Astrocyte (in vitro differentiated cells and primary cell): ENCODE data around the gene RGS11. TPM values are rescaled to one million over a fixed set of nuclear protein-coding genes. Genes with fewer than 3 reads are reported as not detected.

Experiments used
- DNase-seq: peaks from one replicate; pipeline ENCODE4 v3.0.0-alpha.2; 2010; ENCODE audit warnings: low read depth
- FAIRE-seq: peaks from 2 replicates; lab custom pipeline; 2011; peaks lifted over from hg19 to GRCh38; lab: Jason Lieb, UNC
- H2AFZ ChIP-seq: 2 replicates; pipeline ENCODE4 v1.6.0; 2012; ENCODE audit warnings: low read depth, low read length, inconsistent platforms
- H3K27ac ChIP-seq: 2 replicates; pipeline ENCODE4 v1.5.1; 2011; ENCODE audit warnings: low read depth, low read length, inconsistent platforms
- H3K27me3 ChIP-seq: 2 replicates; pipeline ENCODE4 v1.6.0; 2011; ENCODE audit warnings: low read length, inconsistent platforms; ENCODE audit not compliant: insufficient read depth
- H3K36me3 ChIP-seq: 2 replicates; pipeline ENCODE4 v1.5.1; 2011; ENCODE audit warnings: low read length, inconsistent platforms; ENCODE audit not compliant: insufficient read depth
- H3K4me1 ChIP-seq: 2 replicates; pipeline ENCODE4 v1.5.1; 2011; ENCODE audit warnings: low read length, inconsistent platforms; ENCODE audit not compliant: insufficient read depth
- H3K4me2 ChIP-seq: 2 replicates; pipeline ENCODE4 v1.6.0; 2012; ENCODE audit warnings: low read length, inconsistent platforms
- H3K4me3 ChIP-seq: 2 replicates; pipeline ENCODE4 v1.5.1; 2011; ENCODE audit warnings: low read depth, mild to moderate bottlenecking, low read length, inconsistent platforms; ENCODE audit not compliant: insufficient read depth
- H3K79me2 ChIP-seq: 2 replicates; pipeline ENCODE4 v1.6.0; 2012; ENCODE audit warnings: mild to moderate bottlenecking, low read length, inconsistent platforms; ENCODE audit not compliant: insufficient read depth
- H3K9ac ChIP-seq: 2 replicates; pipeline ENCODE4 v1.6.0; 2012; ENCODE audit warnings: mild to moderate bottlenecking, low read length, inconsistent platforms
- H3K9me3 ChIP-seq: 2 replicates; pipeline ENCODE4 v1.5.1; 2012; ENCODE audit warnings: low read depth, mild to moderate bottlenecking, low read length, inconsistent platforms; ENCODE audit not compliant: insufficient read depth
- H4K20me1 ChIP-seq: 2 replicates; pipeline ENCODE4 v1.6.0; 2012; ENCODE audit warnings: low read length, inconsistent platforms; ENCODE audit not compliant: insufficient read depth
- H3K27ac Mint-ChIP-seq: one replicate; pipeline ENCODE4 v1.8.0; 2021; ENCODE audit warnings: mild to moderate bottlenecking, mixed read lengths; ENCODE audit not compliant: unreplicated experiment
- H3K27me3 Mint-ChIP-seq: one replicate; pipeline ENCODE4 v1.8.0; 2021; ENCODE audit warnings: low read depth, mixed read lengths; ENCODE audit not compliant: unreplicated experiment
- H3K36me3 Mint-ChIP-seq: one replicate; pipeline ENCODE4 v1.8.0; 2021; ENCODE audit warnings: low read depth, mixed read lengths; ENCODE audit not compliant: unreplicated experiment
- H3K4me1 Mint-ChIP-seq: one replicate; pipeline ENCODE4 v1.8.0; 2021; ENCODE audit warnings: low read depth, mixed read lengths; ENCODE audit not compliant: unreplicated experiment
- H3K4me3 Mint-ChIP-seq: one replicate; pipeline ENCODE4 v1.8.0; 2021; ENCODE audit warnings: mild to moderate bottlenecking, moderate library complexity, mixed read lengths; ENCODE audit not compliant: unreplicated experiment
- H3K9me3 Mint-ChIP-seq: one replicate; pipeline ENCODE4 v1.8.0; 2021; ENCODE audit warnings: mild to moderate bottlenecking, mixed read lengths; ENCODE audit not compliant: unreplicated experiment
- EZH2 ChIP-seq: IDR thresholded peaks from 2 replicates; pipeline ENCODE4 v1.6.1; 2012; ENCODE audit warnings: mild to moderate bottlenecking, low read length, inconsistent platforms; ENCODE audit not compliant: insufficient read depth
- total RNA-seq: library from RNA; stranded (reverse); gene quantifications from 2 replicates; pipeline ENCODE4 v1.2.1, GENCODE V29; 2021
- TF ChIP-seq, protein P1 (sequence below): IDR thresholded peaks from 2 replicates; pipeline ENCODE4 v1.5.1; 2011; ENCODE audit warnings: low read depth, mild to moderate bottlenecking, inconsistent platforms, low read length, moderate library complexity; ENCODE audit not compliant: insufficient read depth

RGS11 gene
- total RNA-seq, 1 donor from 2014 or later, result 2.7 TPM

DNA sequence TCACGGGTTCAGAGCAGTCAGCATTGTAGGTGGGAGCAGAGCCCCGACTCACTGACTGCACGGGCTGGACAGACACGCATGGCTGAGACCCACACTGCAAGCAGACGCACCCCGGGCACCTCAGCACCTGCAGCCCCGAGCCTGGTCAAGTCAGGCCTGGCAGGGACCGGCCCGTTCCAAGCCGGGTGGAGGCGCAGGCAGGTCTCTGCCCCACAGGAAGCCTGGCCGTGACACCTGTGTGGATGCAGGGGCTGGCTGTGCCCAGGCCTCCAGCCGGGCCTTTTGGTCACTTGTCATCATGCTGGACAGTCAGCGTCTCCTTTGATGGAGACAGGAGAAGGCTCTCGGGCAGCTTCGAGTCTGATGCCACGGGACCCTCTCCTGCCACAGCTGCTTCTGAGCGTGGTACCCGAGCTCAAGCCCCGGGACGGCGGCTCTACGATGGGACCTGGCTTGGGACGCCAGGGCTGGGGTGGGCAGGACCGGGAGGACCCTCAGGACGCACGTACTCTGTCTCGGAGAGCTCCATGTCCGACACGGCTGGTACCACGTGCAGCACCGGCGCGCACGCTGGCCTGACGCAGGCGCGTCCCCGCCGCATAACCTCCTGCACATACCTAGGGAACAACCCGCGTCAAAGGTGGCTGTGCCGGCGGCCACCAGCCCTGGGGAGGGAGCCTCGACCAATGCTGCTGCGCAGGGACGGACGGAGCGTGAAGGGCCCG is 15.1 kb upstream of the RGS11 start:
- DNase-seq (no peak), FAIRE-seq (no peak)
- Histone ChIP-seq H3K4me1 (no peaks in the 10 kb centered on the region), H3K9me3 (no peaks in the 10 kb centered on the region), H2AFZ (no peak overlapping the region), H3K27ac (no peak overlapping the region), H3K4me2 (no peak overlapping the region), H3K4me3 (no peak overlapping the region), H3K79me2 (no peaks in the 10 kb centered on the region), H4K20me1 (no peaks in the 10 kb centered on the region), H3K36me3 (no peaks in the 10 kb centered on the region), H3K27me3 (no peaks in the 10 kb centered on the region), H3K9ac (no peak overlapping the region)
- Mint-ChIP-seq H3K36me3 (peaks cover 8% of the 10 kb centered on the region), H3K4me3 (no peak overlapping the region), H3K27me3 (no peaks in the 10 kb centered on the region), H3K9me3 (no peaks in the 10 kb centered on the region), H3K4me1 (no peaks in the 10 kb centered on the region), H3K27ac (no peak overlapping the region)
- TF ChIP-seq EZH2, result no peak
- TF ChIP-seq, protein P1, sequence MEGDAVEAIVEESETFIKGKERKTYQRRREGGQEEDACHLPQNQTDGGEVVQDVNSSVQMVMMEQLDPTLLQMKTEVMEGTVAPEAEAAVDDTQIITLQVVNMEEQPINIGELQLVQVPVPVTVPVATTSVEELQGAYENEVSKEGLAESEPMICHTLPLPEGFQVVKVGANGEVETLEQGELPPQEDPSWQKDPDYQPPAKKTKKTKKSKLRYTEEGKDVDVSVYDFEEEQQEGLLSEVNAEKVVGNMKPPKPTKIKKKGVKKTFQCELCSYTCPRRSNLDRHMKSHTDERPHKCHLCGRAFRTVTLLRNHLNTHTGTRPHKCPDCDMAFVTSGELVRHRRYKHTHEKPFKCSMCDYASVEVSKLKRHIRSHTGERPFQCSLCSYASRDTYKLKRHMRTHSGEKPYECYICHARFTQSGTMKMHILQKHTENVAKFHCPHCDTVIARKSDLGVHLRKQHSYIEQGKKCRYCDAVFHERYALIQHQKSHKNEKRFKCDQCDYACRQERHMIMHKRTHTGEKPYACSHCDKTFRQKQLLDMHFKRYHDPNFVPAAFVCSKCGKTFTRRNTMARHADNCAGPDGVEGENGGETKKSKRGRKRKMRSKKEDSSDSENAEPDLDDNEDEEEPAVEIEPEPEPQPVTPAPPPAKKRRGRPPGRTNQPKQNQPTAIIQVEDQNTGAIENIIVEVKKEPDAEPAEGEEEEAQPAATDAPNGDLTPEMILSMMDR, result no peak

DNA sequence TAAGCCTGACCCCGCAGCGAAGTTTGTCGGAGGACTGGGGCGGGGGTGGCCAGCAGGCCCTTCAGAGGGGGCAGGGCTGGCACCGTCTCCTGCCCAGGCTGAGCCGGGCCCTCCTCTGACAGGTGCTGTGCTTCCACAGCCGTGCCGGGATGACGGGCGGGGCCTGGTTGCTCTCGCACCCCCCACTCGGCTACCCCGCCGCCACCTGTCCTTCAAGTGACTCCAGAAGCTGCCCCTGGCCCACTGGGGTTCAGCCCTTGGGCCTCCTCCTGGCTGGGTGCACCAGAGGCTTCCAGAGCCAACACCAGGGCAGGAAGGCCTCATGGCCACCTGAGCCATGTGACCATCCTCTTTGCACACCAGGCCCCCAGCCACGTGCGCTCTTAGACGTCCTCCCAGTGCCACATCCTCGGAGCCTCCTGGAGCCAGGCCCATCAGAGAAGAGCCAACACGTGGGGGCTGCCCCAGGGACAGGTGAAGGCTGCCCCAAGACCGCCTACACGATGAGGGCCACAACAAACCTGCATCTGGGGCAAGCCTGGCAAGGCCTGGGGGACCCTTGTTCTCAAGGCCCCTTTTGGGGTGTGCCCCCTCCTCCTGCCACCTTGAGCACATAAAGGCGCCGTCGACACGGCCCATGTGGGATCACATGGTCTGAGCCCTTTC is 14.4 kb upstream of the RGS11 start:
- FAIRE-seq (no peak), DNase-seq (no peak)
- Mint-ChIP-seq H3K27me3 (no peaks in the 10 kb centered on the region), H3K4me3 (no peak overlapping the region), H3K9me3 (no peaks in the 10 kb centered on the region), H3K36me3 (peaks cover 8% of the 10 kb centered on the region), H3K4me1 (no peaks in the 10 kb centered on the region), H3K27ac (no peak overlapping the region)
- Histone ChIP-seq H3K4me3 (no peak overlapping the region), H3K27ac (no peak overlapping the region), H2AFZ (no peak overlapping the region), H4K20me1 (no peaks in the 10 kb centered on the region), H3K4me1 (no peaks in the 10 kb centered on the region), H3K9ac (no peak overlapping the region), H3K9me3 (no peaks in the 10 kb centered on the region), H3K36me3 (no peaks in the 10 kb centered on the region), H3K4me2 (no peak overlapping the region), H3K79me2 (no peaks in the 10 kb centered on the region), H3K27me3 (no peaks in the 10 kb centered on the region)
- no peak for TF ChIP-seq EZH2
- TF ChIP-seq, protein P1, result no peak
